NCI-H69 (cell line): ENCODE data around the gene PNPLA1.

Experiments used
- DNase-seq: peaks from one replicate; lab custom pipeline; 2025; lab: John Stamatoyannopoulos, UW

Gene PNPLA1

GRCh38 chr6:36246506-36247268 lies 23.2 kb upstream of the PNPLA1 start:
- DNase-seq, result no peak

GRCh38 chr6:36247693-36248092 lies 22.2 kb upstream of the PNPLA1 start:
- DNase-seq, result no peak

- peak; percentile 9 for DNase-seq
Measured at GRCh38 chr6:36248980-36249379, 20.9 kb upstream of the PNPLA1 start.

GRCh38 chr6:36249536-36249935 lies 20.3 kb upstream of the PNPLA1 start:
- DNase-seq, result no peak

GRCh38 chr6:36252005-36252404 lies 17.9 kb upstream of the PNPLA1 start:
- DNase-seq, result no peak

GRCh38 chr6:36263390-36264000 lies 6.4 kb upstream of the PNPLA1 start:
- no peak for DNase-seq

GRCh38 chr6:36265744-36266143 lies 4.1 kb upstream of the PNPLA1 start:
- no peak for DNase-seq

- peak; percentile 50 for DNase-seq
Measured at GRCh38 chr6:36266913-36267644, 2.8 kb upstream of the PNPLA1 start.

- DNase-seq, result peak; percentile 19
Measured at GRCh38 chr6:36267731-36268477, 2.0 kb upstream of the PNPLA1 start.

- DNase-seq, result peak; percentile 25
Measured at GRCh38 chr6:36268478-36269275, 1.2 kb upstream of the PNPLA1 start.

- peak; percentile 25 for DNase-seq
Measured at GRCh38 chr6:36272234-36272633, 2.4 kb downstream of the PNPLA1 start.

- DNase-seq, result no peak
Measured at GRCh38 chr6:36273067-36273466, 3.2 kb downstream of the PNPLA1 start.

- no peak for DNase-seq
Measured at GRCh38 chr6:36273802-36274514, 4.1 kb downstream of the PNPLA1 start.

- DNase-seq, result no peak
Measured at GRCh38 chr6:36276581-36277536, 7.0 kb downstream of the PNPLA1 start.

- no peak for DNase-seq
Measured at GRCh38 chr6:36277946-36278470, 8.1 kb downstream of the PNPLA1 start.

- DNase-seq, result no peak
Measured at GRCh38 chr6:36280467-36280866, 10.6 kb downstream of the PNPLA1 start.

- no peak for DNase-seq
Measured at GRCh38 chr6:36280983-36281382, 11.1 kb downstream of the PNPLA1 start.

GRCh38 chr6:36283608-36284007 lies 13.7 kb downstream of the PNPLA1 start:
- no peak for DNase-seq

GRCh38 chr6:36284359-36284758 lies 14.5 kb downstream of the PNPLA1 start:
- DNase-seq, result no peak
